HG03175 (cell line): ENCODE results near the gene PODNL1.
"Not testable (repeated sequence)": the region's sequence is repeated elsewhere in the genome, so short reads cannot be mapped to it uniquely, and the experiment has no call there.

Experiments
- ATAC-seq: cut with Tn5 transposase; IDR thresholded peaks from one replicate; pipeline ENCODE4 v1.9.1; 2021; ENCODE audit warnings: mild to moderate bottlenecking, moderate library complexity; ENCODE audit not compliant: unreplicated experiment

The PODNL1 gene

DNA sequence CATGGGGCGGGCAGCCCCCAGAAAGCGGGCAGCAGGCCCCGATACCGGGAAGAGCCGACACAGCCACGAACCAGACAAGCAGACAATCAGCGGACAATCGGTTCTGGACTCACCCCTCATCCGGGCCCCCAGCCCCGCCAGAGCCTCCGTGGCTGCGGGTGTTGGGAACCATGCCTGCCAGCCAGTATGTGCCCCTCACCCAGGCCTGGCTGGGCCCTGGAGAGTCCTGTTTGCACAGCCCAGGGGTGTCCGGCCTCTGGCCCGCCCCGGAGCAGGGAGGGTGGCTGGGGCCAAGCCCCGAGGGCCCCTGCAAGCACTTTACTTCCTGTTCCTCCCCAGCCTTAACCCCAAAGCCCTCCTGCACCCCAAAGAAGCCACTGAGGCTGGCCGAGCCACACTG lies 7.8 kb downstream of the PODNL1 start:
- no peak for ATAC-seq

- no peak for ATAC-seq
Measured at GRCh38 chr19:13929956-13930355, 8.3 kb downstream of the PODNL1 start.

DNA sequence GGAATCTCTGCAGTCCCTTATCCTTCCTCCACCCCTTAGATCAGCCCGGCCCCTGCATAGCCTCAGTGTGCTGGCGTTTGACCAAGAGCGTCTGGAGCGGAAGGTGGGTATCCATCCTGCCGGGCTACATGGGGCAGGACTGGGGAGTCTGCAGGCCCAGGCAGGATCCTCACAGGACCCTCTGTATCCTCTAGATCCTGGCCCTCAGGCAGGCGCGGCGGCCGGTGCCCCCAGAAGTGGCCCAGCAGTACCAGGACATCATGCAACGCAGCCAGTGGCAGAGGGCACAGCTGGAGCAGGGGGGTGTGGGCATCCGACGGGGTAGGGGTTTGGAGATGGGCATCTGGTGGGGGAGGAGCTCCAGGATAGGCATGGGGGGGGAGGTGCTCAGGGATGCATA lies 8.9 kb downstream of the PODNL1 start:
- no peak for ATAC-seq

- no peak for ATAC-seq
Measured at GRCh38 chr19:13926715-13927114, 11.5 kb downstream of the PODNL1 start.

- ATAC-seq, result no peak
Measured at GRCh38 chr19:13926010-13926409, 12.2 kb downstream of the PODNL1 start.

DNA sequence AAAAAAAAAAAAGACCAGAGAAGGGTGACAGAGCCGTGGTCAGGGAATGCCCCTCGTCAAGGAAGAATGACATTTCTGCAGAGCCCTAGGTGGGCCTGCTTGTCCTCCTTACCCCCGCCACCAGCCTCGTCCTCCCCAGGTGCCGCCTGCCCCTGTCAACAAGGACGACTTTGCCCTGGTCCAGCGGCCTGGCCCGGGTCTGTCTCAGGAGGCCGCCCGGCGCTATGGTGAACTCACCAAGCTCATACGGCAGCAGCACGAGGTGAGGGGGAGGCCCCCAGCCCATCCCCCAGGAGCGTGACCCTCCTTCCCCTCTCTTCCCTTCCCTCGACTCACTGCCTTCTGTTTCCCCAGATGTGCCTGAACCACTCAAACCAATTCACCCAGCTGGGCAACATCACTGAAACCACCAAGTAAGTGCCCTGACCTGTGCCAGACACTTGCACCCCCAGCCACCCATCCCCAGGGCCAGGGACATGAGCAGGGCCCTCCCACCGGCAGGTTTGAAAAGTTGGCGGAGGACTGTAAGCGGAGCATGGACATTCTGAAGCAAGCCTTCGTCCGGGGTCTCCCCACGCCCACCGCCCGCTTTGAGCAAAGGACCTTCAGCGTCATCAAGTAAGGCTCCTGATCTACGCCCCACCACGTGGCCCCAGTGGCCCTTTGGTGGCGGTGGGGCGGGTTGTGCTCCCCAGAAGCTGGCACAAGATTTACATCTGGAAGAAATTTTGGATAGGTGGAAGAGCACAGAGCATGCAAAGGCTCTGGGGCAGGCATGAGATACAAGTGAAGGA lies 14.8 kb downstream of the PODNL1 start:
- no peak for ATAC-seq

- not testable (repeated sequence) for ATAC-seq
Measured at GRCh38 chr19:13922118-13922517, 16.1 kb downstream of the PODNL1 start.

DNA sequence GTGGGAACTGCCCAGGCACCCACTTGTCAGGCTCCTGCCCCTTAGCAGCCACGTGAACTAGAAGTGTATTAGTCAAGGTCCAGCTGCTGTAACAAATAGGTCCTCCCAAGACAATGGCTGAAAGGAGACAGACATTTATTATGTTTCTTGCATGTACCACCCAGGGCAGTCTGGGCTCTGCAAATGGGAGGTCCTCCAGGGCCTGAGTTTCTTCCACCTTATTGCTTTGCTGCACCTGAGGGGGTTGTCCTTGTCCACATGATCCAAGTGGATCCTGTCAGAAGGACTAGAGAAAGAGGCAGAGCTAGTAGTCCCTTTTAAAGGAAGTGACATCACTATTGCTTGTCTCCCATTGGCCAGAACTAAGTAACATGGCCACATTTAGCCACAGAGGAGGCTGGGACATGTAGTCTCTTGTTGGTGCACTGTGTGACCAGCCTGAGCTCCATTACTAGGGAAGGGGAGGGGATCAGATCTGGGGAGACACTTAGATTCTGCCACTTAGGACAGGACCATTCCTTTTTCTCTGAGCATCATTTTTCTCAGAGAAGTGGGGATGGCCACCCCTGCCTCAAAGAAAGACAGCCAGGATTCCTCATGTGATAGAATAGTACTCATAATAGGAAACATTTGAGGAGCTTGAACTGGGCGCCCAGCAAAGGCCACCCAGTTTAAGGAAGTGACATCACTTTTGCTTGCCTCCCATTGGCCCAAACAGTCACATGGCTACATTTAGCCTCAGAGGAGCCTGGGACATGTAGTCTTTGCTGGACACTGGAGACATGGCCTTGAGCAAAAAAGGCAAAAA lies 17.1 kb downstream of the PODNL1 start:
- no peak for ATAC-seq

DNA sequence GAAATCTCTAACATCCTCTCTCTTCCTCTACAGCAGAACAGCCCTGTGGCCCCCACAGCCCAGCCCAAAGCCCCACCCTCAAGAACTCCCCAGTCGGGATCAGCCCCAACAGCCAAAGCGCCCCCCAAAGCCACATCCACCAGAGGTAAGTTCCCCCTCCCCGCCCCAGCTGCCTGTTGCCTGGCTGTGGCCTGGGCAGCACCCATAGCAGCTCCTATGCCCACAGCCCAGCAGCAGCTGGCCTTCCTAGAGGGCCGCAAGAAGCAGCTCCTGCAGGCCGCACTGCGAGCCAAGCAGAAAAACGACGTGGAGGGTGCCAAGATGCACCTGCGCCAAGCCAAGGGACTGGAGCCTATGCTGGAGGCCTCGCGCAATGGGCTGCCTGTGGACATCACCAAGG lies 17.7 kb downstream of the PODNL1 start:
- no peak for ATAC-seq

DNA sequence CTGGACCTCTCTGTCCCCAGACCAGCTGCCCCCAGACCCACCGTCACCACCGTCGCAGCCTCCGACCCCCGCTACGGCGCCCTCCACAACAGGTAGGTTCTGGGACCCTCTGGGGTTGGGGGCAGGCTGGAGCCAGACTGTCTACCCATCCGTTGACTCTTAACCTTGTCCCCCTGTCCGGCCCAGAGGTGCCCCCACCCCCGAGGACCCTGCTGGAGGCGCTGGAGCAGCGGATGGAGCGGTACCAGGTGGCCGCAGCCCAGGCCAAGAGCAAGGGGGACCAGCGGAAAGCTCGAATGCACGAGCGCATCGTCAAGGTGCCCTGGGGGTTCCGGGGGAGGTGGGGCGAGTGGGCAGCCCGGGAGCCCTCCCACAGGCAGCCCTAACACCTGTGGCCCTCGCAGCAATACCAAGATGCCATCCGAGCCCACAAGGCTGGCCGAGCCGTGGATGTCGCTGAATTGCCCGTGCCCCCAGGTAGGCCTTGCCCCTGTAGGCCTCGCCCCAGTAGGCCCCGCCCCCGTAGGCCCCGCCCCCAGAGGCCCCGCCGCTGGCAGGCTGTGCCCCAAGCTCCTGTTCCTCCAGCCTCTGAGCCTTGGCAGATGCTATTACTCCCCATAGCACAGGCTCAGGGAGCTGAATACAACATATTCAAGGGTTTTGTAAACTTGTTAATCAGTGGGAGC lies 19.3 kb downstream of the PODNL1 start:
- ATAC-seq, result no peak

DNA sequence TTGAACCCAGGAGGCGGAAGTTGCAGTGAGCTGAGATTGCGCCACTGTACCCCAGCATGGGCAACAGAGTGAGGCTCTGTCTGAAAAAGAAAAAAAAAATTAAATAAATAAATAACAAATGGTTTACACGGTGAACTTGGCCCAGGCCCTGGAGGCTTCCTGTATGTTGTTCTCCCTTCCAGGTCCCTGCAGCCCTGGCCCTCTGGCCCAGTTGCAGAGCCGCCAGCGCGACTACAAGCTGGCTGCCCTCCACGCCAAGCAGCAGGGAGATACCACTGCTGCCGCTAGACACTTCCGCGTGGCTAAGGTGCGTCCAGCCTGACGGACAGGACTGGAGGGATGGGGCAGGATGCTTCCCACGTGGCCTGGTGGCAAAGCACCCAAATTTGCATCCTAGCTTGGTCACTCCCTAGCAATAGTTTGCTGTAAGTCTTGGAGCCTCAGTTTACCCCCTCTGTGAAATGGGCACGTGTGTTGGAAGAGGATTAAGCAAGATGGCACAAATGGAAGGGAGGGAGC lies 20.3 kb downstream of the PODNL1 start:
- ATAC-seq, result no peak

GRCh38 chr19:13914777-13915176 lies 23.4 kb downstream of the PODNL1 start:
- ATAC-seq, result no peak

GRCh38 chr19:13913352-13913751 lies 24.9 kb downstream of the PODNL1 start:
- ATAC-seq, result no peak

GRCh38 chr19:13909430-13909829 lies 28.8 kb downstream of the PODNL1 start:
- no peak for ATAC-seq

GRCh38 chr19:13908674-13909073 lies 29.5 kb downstream of the PODNL1 start:
- no peak for ATAC-seq

- ATAC-seq, result no peak
Measured at GRCh38 chr19:13906910-13907309, 31.3 kb downstream of the PODNL1 start.

GRCh38 chr19:13906521-13906904 lies 31.7 kb downstream of the PODNL1 start:
- peak; percentile 14 for ATAC-seq

- ATAC-seq, result peak; percentile 89
Measured at GRCh38 chr19:13905634-13906520, 32.3 kb downstream of the PODNL1 start, which contains the start of the genes BRME1 and CC2D1A. Gene BRME1 (minus strand): TSS chr19:13906117. CDS start chr19:13904892, 1,225 bp downstream. Gene CC2D1A (plus strand): TSS chr19:13906201. CDS start chr19:13906442, 241 bp downstream.

GRCh38 chr19:13902993-13903555 lies 35.1 kb downstream of the PODNL1 start:
- ATAC-seq, result no peak
